HG03354 (cell line): Measurements from ENCODE around the gene CNTNAP2.
"Not testable (repeated sequence)": the region's sequence is repeated elsewhere in the genome, so short reads cannot be mapped to it uniquely, and the experiment has no call there.

Experiments
- ATAC-seq: cut with Tn5 transposase; IDR thresholded peaks from one replicate; pipeline ENCODE4 v1.9.1; 2021; ENCODE audit warnings: mild to moderate bottlenecking; ENCODE audit not compliant: unreplicated experiment, poor library complexity, severe bottlenecking

The CNTNAP2 gene

DNA sequence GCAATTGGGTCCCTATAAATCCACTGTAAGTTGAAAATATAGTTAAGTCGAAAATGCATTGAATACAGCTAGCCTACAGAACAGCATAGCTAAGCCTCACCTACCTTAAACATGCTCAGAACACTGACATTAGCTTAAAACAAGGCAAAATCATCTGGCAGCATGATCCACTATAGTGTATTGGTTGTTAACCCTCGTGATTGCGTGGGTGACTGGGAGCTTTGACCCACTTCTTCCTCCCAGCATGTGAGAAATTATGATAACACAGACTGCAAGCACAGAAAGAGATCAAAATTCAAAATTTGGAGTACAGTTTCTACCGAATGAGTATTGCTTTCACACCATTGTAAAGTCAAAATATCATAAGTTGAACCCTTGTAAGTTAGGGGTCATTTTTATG is 22.3 kb downstream of the CNTNAP2 start:
- no peak for ATAC-seq

DNA sequence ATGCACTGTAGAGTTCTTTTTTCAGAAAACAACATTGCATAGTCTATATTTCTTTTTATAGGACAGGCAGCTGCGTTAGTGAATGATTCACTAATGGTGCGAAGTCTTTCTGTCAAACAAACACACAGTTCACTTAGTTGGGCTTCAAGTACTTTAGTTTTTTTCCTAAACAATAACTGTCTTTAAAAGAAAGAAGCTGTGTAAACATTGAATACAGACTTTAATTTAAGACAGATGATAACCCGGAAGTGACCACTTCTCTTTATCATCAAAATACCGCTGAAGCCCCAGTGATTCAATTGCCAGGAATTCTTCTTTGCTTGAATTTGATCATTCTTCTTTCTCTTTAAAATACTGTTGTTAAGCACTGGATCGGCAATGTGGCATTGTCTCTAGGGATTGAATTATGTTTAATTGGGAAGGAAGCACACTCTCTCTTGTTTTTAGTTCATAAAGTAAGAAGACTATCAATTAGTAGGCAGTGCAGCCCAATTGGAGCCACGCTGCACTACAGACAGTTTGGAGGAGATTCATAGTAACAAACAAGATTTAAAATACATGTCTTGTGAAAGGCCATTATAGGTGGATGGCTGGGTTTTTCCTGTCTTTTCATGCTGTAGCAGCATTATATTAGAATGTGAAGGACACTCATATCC is 30.4 kb downstream of the CNTNAP2 start:
- ATAC-seq, result no peak

DNA sequence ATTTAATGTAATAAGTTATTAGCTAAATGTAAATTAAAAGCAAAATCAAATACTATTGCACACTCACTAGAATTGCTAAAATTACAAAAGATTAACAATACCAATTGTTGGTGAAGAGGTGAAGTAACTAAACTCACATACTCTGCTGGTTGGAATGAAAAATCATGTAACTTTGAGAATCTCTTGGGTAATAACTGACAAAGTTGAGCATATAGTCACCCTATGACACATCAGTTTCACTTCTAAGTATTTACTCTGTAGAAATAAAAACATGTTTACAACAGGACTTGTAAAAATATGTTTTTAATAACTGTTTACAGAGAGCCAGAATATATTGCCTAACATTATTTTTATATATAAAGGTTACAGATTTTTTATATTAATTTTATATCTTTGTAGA is 33.6 kb downstream of the CNTNAP2 start:
- ATAC-seq, result no peak

DNA sequence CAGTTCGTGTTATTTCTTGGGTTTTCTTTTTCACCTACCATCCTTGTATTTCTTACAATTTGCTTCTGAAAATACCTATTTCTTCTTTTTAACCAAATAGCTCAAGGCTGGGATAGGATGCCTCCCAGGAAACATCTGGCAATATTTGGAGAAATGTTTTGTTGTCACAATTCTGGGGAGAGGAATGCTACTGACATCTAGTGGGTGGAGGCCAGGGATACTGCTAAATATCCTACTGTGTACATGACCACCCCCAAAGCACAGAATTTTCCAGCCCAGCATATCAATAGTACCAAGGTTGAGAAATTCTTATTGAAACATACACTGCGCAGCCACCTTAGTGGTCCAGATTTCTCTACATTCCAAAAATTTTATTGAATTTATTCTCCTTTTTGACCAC is 55.5 kb downstream of the CNTNAP2 start:
- no peak for ATAC-seq

DNA sequence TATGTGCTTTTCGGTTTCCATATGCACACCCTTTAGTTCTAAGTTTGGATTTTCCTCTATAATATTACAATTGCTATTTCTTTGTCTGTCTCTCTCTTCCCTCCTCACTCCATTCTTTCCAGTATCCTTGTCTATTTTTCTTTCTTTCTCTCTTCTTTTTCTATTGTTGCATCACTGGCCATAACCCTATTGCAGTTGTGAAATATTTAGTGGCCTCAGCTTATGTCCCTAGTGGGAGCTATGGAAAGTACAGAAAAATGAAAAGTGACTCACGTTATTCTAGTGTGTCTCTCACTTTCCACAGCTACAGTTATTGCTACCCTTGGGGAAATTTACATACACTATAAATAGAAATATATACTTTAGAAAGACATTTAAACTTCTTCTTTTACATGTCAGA is 59.1 kb downstream of the CNTNAP2 start:
- no peak for ATAC-seq

DNA sequence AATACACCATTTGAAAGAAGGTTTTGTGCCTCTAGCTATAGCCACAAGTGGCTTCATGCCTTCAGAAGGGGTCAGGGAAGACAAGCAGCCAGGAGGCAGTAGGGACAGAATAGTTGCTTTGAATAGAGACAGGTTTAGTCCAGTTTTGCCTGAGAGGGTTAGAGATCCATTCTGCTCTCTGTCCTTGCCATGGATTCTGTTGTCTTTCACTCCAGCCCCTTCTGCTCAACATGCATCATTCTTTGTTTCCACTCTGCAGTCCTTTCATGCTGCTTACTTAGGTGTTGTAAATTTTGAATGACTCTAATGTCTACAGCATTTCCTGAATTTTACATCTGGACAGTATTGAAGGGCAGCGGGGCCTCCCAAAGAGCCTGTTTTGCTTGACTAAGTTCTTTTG is 60.3 kb downstream of the CNTNAP2 start:
- ATAC-seq, result no peak

DNA sequence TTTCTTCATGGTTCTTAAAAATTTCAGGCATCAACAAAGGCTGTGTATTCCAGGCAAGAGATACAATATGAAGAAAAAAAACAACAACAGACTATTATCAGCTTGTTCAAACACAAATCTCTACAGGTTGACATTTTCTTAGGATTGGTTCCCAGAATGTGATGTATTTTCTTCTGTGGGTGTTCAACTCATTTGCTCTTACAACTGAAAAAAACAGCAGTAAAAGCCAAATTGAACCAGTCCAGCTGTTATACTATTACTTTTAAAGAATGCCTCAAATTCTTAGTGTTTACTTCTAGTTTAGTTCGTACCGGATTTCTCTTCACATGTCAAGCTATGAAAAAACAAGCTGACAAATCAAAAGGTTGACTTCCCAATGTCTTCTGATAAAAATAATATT is 60.7 kb downstream of the CNTNAP2 start:
- ATAC-seq, result no peak

DNA sequence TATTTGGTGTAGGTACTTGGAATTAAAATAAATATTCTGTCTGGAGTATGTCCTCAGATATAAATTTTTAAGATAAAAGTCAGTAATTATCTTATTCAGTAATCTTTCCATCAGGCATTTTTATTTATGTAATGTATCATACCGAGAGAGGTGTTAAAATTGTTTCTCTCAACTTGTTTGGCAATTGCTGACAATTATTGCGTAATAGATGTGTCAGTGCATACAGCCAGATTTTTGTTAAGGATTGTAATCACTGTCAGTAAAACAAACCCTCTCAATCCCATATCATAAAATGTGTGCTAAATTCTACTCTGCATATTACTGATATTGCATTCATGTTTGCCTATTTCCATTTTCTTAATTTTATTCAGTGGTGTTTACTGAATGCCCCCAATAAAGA is 69.2 kb downstream of the CNTNAP2 start:
- no peak for ATAC-seq

DNA sequence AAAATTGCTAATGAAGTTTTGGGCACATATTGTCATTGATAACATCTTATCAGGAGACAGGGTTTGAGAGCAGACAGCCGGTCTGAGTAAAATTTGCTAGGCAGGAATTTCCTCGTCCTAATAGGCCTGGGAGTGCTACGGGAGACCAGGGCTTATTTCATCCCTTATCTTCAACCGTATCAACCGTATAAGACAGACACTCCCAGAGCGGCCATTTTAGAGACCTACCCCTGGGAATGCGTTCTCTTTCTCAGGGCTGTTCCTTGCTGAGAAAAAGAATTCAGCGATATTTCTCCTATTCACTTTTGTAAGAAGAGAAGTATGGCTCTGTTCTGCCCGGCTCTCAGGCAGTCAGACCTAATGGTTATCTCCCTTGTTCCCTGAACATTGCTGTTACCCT is 74.8 kb downstream of the CNTNAP2 start:
- not testable (repeated sequence) for ATAC-seq

DNA sequence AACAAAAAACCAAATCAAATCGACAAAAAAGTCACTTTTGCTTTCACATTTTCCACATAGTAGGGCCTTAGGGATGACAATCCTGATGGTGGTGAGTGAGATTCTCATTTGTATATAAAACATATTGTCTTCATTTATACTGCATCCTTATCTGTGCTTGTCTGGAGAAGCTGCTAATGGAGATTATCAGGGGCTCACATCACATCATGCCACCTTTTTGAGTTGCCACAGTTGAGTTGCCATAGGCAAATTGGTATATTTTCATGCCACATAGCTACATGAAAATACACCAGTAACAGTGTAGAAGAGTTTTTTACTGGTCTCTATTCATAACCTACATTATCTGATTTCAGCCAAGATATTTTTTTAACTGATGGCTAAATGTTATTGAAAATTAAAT is 85.3 kb downstream of the CNTNAP2 start:
- ATAC-seq, result no peak

DNA sequence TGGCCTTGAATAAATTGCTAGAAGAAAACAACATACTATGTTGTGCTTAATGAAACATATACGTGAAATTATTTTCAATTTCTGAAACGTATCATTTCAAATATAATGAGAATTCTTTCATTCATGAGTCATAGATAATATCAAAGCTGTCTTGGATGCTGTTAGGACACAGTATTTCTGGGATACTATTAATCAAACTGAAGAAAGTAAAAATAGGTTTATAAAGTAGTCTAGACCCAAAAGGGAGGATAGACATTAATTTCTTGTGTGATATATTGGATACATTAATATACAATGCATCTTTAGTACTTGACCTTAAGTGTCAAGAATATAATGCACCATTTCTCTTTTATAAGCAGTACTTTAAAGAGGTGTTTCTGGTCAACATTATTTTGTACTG is 89.7 kb downstream of the CNTNAP2 start:
- no peak for ATAC-seq

DNA sequence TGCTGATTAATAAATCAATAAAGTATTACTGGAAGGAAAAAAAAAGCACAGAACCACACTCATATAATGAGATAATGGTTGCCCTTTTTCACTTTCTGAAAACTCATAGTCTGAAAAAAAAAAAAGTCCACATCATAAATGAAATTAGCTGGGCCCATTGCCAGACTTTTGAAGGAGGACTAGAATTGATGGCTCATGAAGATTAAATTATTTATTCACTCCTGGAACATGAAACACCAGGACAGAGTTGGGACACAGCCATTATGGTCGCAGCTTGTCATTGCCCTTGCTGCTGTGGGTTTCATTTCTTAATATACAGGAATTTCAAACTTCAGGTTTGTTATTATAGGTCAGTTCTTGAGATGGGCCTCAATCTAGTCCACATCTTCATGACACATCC is 91.9 kb downstream of the CNTNAP2 start:
- no peak for ATAC-seq

DNA sequence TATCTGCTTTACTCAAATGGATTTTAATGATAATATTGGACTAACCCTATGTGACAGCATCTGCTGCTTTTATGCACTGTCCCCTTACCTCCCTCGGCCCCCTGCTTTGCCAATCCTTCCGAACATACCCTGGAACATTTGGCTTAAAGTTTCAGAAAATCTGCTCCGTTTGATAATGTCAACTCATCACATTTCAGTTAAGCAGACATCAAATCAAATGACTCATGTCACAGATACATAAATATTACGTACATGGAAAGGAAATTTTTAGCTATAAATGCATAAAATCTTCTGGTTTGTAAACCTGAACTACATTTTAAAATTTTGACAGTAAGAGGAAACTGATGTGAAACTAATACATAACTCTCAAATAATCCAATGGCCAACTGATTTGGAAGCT is 98.2 kb downstream of the CNTNAP2 start:
- no peak for ATAC-seq

DNA sequence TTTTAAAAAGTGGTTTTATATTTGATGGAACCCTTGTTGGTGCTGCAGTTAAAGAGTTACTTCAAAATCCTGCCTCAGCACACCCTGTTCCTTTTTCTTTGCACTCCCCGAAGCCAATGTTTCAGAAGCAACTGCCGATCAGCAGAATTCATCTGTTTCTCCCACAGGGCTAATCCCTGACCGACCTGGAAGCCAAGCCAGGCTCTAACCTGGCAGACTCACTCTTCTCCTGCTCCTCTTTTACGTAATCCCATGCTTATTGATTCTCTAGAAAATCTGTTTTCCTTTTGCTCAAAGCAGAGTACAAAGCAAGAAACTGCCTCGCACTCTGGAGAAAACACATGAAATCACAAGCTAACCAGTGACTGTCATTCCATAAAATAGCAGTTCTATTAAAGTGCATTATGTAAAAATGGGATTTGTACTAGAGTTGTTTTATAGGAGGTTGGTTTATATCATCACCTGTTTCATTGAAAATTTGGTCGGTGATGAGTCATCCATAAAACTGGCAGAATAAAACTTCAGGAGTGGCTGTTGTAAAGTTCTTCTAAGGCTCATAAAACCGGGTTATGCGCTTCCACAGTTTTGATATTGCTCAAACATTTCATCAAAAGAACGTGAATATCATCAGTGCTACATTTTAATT is 99.9 kb downstream of the CNTNAP2 start:
- ATAC-seq, result no peak

DNA sequence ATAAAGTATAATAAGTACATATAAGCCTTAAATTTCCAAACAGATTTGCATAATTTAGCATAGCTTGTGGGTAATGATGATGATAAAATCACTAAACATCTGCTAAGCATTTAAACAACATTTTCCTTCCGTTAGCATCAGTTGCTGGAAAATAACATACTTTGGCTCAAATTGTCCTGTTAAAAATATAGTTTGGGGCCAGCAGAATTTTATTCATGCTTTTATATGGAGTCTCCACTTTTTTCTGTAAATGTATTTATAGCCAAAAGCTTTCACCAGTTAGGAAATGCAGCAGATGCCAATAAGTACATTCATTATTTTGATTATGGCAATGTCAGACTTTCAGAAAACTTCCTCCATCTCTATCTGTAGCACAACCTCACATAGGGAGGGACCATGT is 107.2 kb downstream of the CNTNAP2 start:
- no peak for ATAC-seq

DNA sequence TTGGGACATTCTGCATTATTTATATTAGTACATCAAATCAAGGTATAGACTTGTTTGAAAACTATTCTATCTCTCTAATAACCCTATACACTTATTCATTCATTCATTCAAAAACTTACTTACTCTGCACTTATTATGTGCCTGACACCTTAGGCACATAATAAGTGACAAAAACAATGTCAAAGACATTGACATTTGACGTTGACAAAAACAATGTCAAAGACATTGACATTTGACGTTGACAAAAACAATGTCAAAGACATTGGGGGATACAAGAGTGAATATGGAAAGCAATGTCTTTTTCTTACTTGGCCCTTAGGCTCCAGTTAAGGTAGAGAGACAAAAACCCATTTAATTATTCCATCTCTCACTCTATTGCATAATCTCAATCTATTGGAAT is 116.0 kb downstream of the CNTNAP2 start:
- no peak for ATAC-seq

DNA sequence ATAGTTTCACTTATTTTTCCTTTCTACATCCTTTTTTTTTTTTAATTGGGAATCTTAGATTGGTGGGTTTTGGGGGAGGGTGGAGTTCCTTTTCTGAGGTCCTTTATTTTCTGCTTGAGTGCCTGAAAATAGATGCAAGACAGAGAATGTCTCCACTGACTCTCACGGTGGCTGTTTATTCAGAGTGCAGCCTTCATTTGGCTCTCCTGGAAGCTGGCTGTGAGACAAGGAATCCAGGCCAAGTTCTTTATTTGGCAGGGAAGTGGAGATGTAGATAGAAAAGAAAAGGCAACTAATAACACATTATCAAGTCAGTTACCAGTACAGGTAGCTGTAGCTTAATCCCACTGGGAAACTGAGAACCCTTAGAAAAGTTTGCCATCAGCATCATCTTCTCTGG is 118.6 kb downstream of the CNTNAP2 start:
- no peak for ATAC-seq

DNA sequence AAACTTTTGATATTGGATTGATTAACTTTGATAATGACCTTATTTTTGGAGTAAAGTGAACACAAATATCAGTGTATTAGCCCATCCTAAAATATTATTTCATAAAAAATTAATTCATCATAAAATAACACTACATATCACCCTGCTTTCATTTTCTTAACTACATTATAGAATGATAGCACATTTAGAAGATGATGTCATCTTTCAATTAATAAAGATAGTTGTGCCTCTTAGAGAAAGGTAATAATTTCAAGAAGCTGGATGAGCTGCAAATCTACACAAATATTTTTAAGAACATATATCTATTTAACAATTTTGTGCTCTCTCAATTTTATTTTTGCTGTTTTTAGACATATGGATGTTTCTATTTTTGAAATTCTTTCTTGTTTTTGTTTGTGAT is 126.1 kb downstream of the CNTNAP2 start:
- ATAC-seq, result no peak

DNA sequence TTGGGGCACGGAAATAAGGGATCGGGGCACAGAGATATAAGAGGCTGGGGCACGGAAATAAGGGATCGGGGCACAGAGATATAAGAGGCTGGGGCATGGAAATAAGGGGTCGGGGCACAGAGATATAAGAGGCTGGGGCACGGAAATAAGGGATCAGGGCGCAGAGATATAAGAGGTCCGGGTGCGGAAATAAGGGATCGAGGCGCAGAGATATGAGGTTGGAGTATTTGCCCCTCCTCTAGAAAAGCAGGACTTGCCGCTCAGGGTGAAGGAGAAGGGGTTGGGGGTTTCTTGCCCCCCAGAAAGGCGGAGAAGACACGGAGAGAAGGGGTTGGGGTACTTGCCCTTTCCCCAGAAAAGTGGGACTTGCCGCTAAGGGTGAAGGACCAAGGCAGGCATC is 131.4 kb downstream of the CNTNAP2 start:
- ATAC-seq, result not testable (repeated sequence)

DNA sequence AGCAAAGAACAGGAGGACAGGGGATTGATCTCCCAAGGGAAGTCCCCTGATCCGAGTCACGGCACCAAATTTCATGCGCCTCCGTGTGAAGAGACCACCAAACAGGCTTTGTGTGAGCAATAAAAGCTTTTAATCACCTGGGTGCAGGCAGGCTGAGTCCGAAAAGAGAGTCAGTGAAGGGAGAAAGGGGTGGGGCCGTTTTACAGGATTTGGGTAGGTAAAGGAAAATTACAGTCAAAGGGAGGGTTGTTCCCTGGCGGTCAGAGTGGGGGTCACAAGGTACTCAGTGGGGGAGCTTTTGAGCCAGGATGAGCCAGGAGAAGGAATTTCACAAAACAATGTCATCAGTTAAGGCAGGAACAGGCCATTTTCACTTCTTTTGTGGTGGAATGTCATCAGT is 132.1 kb downstream of the CNTNAP2 start:
- ATAC-seq, result not testable (repeated sequence)

DNA sequence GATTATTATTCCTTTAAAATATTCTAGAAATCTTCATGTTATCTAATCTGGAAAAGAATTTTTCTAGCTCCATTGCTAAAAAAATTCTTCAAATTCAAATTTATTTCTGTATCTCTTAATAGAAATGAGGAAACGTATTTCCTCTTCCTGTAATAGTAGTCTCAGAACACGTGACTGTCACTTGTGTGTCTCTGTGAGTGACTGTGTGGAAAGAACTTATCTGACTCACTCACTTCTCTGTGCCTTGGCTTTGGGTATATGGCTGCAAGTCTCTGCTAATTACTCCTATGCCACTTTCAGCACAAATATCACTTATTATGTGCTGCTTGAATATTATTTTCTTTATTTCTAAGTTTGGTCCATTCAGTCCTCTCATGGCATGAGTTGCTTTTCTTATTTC is 132.7 kb downstream of the CNTNAP2 start:
- no peak for ATAC-seq

DNA sequence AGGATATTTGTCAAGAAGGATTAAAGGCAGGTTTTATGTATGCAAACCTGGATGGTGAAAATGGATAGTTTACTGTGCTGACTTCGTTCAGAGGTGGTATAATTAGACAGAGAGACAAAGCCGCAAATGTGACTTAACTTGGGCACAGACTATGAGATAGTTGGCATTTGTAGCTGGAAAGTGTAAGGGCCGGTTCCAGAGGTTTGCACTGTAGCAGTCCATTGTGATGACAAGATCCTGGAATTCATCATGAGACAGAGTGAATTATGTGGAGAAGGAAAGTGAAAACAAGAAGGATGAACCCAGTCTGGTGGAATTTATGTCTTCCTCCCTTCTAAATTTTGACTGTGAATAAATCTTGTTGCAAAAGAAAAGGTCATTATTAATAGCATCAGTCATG is 139.0 kb downstream of the CNTNAP2 start:
- ATAC-seq, result no peak
